ENCODE data around the gene PRAME. TPM values are rescaled to one million over a fixed set of nuclear protein-coding genes. Genes with fewer than 3 reads are reported as not detected.
"Not testable (repeated sequence)": the region's sequence is repeated elsewhere in the genome, so short reads cannot be mapped to it uniquely, and the experiment has no call there.

PRAME gene
- total RNA-seq, 1 donor from 2014 or later: 5.3 TPM

DNA sequence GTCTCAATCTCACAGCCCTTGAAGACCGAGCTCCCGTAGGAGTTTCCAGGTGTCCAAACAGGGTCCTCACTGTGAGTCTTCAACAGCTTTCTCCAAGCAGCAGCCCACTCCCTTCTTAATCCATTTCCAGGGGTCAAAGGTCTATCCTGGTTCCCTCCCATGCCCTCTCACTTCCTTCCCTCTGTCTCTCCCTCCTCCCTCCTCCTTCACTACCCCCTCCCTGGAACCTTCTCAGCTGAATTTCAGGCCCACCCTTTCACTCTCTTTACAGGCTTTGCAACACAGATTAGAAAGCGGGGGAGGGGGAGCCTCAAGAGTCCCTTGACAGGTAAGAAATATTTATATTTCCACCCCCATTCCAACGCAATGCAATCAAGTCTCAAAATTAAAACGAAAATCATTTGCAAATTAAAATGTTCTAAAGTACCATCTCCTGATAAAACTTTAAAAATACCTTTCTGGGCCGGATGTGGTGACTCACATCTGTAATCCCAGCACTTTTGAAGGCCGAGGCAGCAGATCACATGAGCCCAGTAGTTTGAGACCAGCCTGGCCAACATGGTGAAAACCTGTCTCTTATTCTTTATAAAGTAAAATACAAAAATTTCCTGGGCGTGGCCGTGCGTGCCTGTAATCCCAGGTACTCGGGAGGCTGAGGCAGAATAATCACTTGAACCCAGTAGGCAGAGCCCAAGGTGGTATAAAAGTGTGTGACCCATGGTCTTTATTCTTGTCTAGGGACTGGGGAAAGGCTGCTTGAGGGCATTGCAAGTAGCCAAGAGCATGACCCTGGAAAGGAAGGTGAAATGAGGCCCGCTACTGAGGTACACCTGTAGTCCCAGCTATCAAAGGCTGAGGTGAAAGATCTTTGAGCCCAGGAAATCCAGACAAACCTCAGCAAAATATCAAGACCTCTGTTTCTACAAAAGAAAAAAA lies 38.1 kb downstream of the PRAME start:
- no peak for DNase-seq (ENCODE audit: low read depth)

- DNase-seq (ENCODE audit: low read depth): no peak
Observed at GRCh38 chr22:22520020-22520656, 38.9 kb downstream of the PRAME start, which contains the start of gene ZNF280A. ZNF280A (minus strand) TSS chr22:22520270; CDS start chr22:22515630, 4,640 bp downstream.

- no peak for DNase-seq (ENCODE audit: low read depth)
Observed at GRCh38 chr22:22519591-22519990, 39.5 kb downstream of the PRAME start.

- no peak for DNase-seq (ENCODE audit: low read depth)
Observed at GRCh38 chr22:22516992-22517391, 42.1 kb downstream of the PRAME start.

DNA sequence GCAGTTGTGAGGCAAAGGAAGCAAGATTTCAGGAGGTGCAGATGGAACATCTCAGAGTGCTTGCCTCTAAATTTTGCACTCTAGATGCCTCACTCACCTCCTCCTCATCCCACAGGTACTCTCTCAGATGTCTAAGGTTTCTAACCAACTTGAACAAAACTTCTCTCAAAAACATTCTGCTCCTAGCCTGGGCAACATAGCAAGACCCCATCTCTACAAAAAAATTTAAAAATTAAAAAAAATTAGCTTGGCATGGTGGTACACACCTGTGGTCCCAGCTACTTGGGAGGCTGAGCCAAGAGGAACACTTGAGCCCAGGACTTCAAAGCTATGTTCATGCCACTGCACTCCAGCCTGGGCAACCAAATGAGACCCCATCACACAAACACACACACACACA lies 43.2 kb downstream of the PRAME start:
- DNase-seq (ENCODE audit: low read depth): no peak

DNA sequence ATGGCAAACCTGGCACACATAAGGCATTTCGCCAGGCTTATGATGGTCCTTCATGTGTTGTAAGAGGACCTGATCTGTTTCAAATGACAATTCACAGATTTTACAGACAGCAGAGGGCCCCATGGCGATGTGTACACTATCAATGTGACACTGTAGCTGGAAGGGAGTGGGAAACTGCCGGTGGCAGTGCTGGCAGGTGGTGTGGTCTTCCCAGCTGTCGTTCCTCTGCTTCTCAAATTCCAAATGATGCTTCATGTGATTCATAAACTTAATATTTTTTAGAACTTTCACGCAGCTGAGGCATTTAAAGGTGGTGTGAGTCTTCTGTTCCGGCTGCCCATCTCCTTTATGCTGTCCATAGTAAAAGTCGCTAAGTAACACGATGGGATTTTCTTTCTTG lies 44.6 kb downstream of the PRAME start:
- DNase-seq (ENCODE audit: low read depth): not testable (repeated sequence)

GRCh38 chr22:22513619-22514018 lies 45.4 kb downstream of the PRAME start:
- DNase-seq (ENCODE audit: low read depth): no peak

DNA sequence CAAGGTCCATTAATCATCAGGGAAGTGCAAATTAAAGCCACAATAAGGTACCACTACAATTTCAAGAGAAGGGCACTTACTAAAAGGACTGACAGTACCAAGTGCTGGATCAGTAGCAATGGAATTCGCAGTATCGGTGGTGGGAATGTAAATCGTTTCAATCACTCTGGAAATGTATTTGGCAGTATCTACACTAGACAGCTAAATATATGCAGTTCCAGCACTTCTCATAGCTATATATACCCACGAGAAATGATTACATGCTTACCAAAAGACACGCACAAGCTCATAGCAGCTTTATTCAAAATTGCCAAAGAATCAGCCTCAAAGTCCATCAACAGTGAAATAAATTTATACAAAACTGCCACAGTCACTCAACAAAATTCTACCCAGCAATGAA lies 46.1 kb downstream of the PRAME start:
- DNase-seq (ENCODE audit: low read depth): no peak

- not testable (repeated sequence) for DNase-seq (ENCODE audit: low read depth)
Observed at GRCh38 chr22:22510833-22511232, 48.2 kb downstream of the PRAME start.

GRCh38 chr22:22509912-22510311 lies 49.2 kb downstream of the PRAME start:
- DNase-seq (ENCODE audit: low read depth): not testable (repeated sequence)

DNA sequence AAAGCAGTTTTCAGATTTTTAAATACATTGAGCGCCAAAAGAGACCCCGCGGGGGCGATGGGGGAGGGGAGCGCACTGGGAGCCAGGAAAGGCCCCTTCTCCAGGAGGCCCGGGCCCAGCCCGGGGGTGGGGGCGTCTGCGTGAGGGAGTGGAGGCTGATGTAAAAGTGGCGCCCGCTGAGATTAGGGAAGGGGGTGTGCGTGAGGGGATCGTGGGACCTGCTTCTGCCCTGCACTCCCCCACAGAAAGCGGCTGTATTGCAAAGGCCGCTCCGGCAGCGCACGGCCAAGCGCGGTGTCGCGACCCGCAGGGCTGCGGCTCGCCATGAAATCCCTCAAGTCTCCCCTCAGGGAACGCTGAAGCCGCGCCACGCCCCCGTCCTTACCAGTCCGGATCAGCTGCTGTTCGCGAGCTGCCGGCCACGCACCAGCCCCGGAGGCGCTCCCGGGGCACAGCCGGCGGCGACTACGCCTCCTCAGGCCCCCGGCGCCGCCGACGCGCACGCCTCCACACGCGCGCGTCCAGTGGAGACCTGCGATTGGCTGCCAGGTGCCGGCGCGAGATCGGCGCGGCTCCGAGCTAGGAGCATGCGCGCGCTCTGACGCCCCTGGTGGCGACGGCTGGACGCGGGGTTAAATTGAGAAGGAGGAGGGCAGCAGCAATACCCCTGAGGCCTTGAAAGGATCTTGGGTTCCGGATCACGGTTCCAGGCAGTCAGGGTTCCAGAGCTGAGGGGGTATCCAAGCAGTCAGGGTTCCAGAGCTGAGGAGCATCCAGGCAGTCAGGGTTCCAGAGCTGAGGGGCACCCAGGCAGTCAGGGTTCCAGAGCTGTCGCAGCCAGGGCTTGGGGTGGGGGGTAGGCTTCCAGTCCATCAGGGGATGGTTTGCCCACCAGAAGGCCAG lies 50.5 kb downstream of the PRAME start, which contains the start of gene ZNF280B:
TSS of gene ZNF280B (minus strand) at position 469 of the 903 bp plus-strand sequence. CDS start 19,344 bp downstream, outside the sequence.
- peak; percentile 35 for DNase-seq (ENCODE audit: low read depth)

DNA sequence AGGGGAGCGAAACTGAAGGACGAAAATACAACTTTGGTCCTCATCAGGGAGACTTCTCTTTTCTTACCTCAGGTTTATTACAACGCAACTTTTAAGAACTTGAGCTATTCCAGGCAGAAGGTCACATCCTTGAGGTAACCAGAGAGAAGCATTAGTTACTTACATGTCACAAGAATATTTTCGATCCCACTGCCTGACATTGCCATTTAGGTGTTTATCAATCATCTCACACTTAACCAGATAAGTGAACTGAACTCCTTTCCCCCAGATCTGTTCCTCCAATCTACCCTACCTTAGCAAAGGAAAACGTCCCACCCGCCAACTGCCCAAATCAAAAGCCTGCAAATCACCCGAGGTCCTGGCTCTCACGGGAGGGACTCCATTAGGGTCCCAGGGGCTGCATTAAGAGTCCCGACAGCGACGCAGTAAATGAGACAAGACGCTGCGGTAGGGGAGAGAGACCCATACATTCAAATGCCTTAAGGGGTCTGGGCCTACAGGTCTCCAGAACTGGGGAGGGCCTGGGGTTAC lies 51.3 kb downstream of the PRAME start:
- peak; percentile 2 for DNase-seq (ENCODE audit: low read depth)

GRCh38 chr22:22506736-22507135 lies 52.3 kb downstream of the PRAME start:
- DNase-seq (ENCODE audit: low read depth): no peak

GRCh38 chr22:22498267-22498666 lies 60.8 kb downstream of the PRAME start:
- DNase-seq (ENCODE audit: low read depth): no peak

Other genes starting within 250 kb of the PRAME start
- 0.87 and 1.9 TPM in 2 replicates for gene ZNF280B, start 50.5 kb downstream of the PRAME start, total RNA-seq
- not detected in 2 replicates for gene ZNF280A, start 39.0 kb downstream of the PRAME start, total RNA-seq
- gene GGTLC2, start 85.3 kb upstream of the PRAME start, total RNA-seq: not detected in 2 replicates